Liver (tissue), 9 donors: Measurements from ENCODE around the gene MFAP3L. TPM values are rescaled to one million over a fixed set of nuclear protein-coding genes. Genes with fewer than 3 reads are reported as not detected.

Source experiments
- DNase-seq: peaks from one replicate; pipeline ENCODE4 v3.0.0-alpha.2; 2017; ENCODE audit warnings: low spot score
- H3K27ac ChIP-seq, 2 donors: one replicate each; pipeline ENCODE4 v1.7.0; 2013; ENCODE audit warnings: inconsistent platforms in 2 of 2, low read length in 2 of 2, control low read depth in 1 of 2, low read depth in 1 of 2, mild to moderate bottlenecking in 1 of 2
- H3K27me3 ChIP-seq, 4 donors: one replicate each; pipeline versions ENCODE4 v1.6.1 to v1.7.0; 2013; ENCODE audit warnings: low read length in 3 of 4, inconsistent platforms in 1 of 4, mild to moderate bottlenecking in 1 of 4, moderate library complexity in 1 of 4; ENCODE audit not compliant: control insufficient read depth in 4 of 4, insufficient read depth in 4 of 4
- H3K36me3 ChIP-seq, 4 donors: one replicate each; pipeline versions ENCODE4 v1.6.1 to v1.7.0; 2013; ENCODE audit warnings: low read length in 3 of 4, mild to moderate bottlenecking in 3 of 4, low read depth in 1 of 4, moderate library complexity in 1 of 4; ENCODE audit not compliant: control insufficient read depth in 4 of 4, insufficient read depth in 3 of 4
- H3K4me1 ChIP-seq, 4 donors: one replicate each; pipeline versions ENCODE4 v1.6.1 to v1.7.0; 2013; ENCODE audit warnings: low read length in 3 of 4, mild to moderate bottlenecking in 3 of 4, moderate library complexity in 1 of 4; ENCODE audit not compliant: control insufficient read depth in 4 of 4, insufficient read depth in 4 of 4
- H3K4me3 ChIP-seq, 3 donors: one replicate each; pipeline versions ENCODE4 v1.6.1 to v1.7.0; 2013; ENCODE audit warnings: low read length in 3 of 3, control low read depth in 1 of 3, low read depth in 1 of 3, mild to moderate bottlenecking in 1 of 3
- H3K9ac ChIP-seq, 2 donors: one replicate each; pipeline ENCODE4 v1.7.0; 2013; ENCODE audit warnings: low read length in 2 of 2, mild to moderate bottlenecking in 2 of 2, moderate library complexity in 2 of 2, control low read depth in 1 of 2, low read depth in 1 of 2
- H3K9me3 ChIP-seq, 4 donors: one replicate each; pipeline versions ENCODE4 v1.6.1 to v1.7.0; 2013; ENCODE audit warnings: low read length in 3 of 4; ENCODE audit not compliant: control insufficient read depth in 4 of 4
- EGR1 ChIP-seq, 2 donors: IDR thresholded peaks; 2 replicates each; pipeline ENCODE4 v1.6.1; 2016 to 2018; ENCODE audit warnings: antibody characterized with exemption in 2 of 2, low read depth in 2 of 2
- FOXA1 ChIP-seq: IDR thresholded peaks from 2 replicates; pipeline ENCODE4 v1.6.1; 2016; ENCODE audit warnings: antibody characterized with exemption
- FOXA2 ChIP-seq: IDR thresholded peaks from 2 replicates; pipeline ENCODE4 v1.6.1; 2016; ENCODE audit warnings: antibody characterized with exemption
- GABPA ChIP-seq, 2 donors: IDR thresholded peaks in 1 of 2; conservative IDR thresholded peaks in 1 of 2; 2 replicates each; pipeline ENCODE4 v1.6.1; 2016; ENCODE audit warnings: antibody characterized with exemption in 2 of 2, mild to moderate bottlenecking in 1 of 2, moderate library complexity in 1 of 2
- HNF4A ChIP-seq, 2 donors: conservative IDR thresholded peaks; 2 replicates each; pipeline ENCODE4 v1.6.1; 2016; ENCODE audit warnings: antibody characterized with exemption in 2 of 2, mild to moderate bottlenecking in 2 of 2
- HNF4G ChIP-seq: IDR thresholded peaks from 2 replicates; pipeline ENCODE4 v1.6.1; 2016; ENCODE audit warnings: antibody characterized with exemption
- JUND ChIP-seq, 2 donors: IDR thresholded peaks; 2 replicates each; pipeline ENCODE4 v1.6.1; 2016; ENCODE audit warnings: antibody characterized with exemption in 2 of 2
- NR2F2 ChIP-seq: IDR thresholded peaks from 2 replicates; pipeline ENCODE4 v1.6.1; 2016; ENCODE audit warnings: antibody characterized with exemption
- RAD21 ChIP-seq, 2 donors: IDR thresholded peaks; 2 replicates each; pipeline ENCODE4 v1.6.1; 2016; ENCODE audit warnings: antibody characterized with exemption in 2 of 2, mild to moderate bottlenecking in 2 of 2
- RXRA ChIP-seq, 2 donors: IDR thresholded peaks; 2 replicates each; pipeline ENCODE4 v1.6.1; 2017 to 2018; ENCODE audit warnings: antibody characterized with exemption in 2 of 2, mild to moderate bottlenecking in 1 of 2
- SP1 ChIP-seq: IDR thresholded peaks from 2 replicates; pipeline ENCODE4 v1.6.1; 2018; ENCODE audit warnings: antibody characterized with exemption, mild to moderate bottlenecking
- TAF1 ChIP-seq: conservative IDR thresholded peaks from 2 replicates; pipeline ENCODE4 v1.6.1; 2016; ENCODE audit warnings: antibody characterized with exemption, mild to moderate bottlenecking
- YY1 ChIP-seq: IDR thresholded peaks from 2 replicates; pipeline ENCODE4 v1.6.1; 2016; ENCODE audit warnings: antibody characterized with exemption, mild to moderate bottlenecking
- WGBS: extraction: QIAGEN DNeasy Blood & Tissue Kit; methylation state at CpG from one replicate; pipeline ENCODE4 v1.1.7; 2013; 5-methylcytosine and 5-hydroxymethylcytosine counted together
- polyA plus RNA-seq, 2 donors: library from polyadenylated mRNA; stranded (reverse) in 1 of 2; unstranded in 1 of 2; fragments of 200-250 nt in 1 of 2; fragments of >200 nt in 1 of 2; fragmentation: Nextera tagmentation in 1 of 2; extraction: Ambion mirVana in 1 of 2; gene quantifications; one replicate each; pipeline versions ENCODE4 v1.2.1 to v1.2.3, GENCODE V29; 2013 to 2015
- total RNA-seq, 2 donors: library from RNA; depleted of rRNA; stranded (reverse); fragments of >200 nt; gene quantifications; one replicate each; pipeline ENCODE4 v1.2.3, GENCODE V29; 2014
- TF ChIP-seq, protein P1 (sequence below): IDR thresholded peaks from 2 replicates; pipeline ENCODE4 v1.6.1; 2016; ENCODE audit warnings: antibody characterized with exemption, mild to moderate bottlenecking
- TF ChIP-seq, protein P2 (sequence below): IDR thresholded peaks from 2 replicates; pipeline ENCODE4 v1.6.1; 2016; ENCODE audit warnings: antibody characterized with exemption
- TF ChIP-seq, protein P3 (sequence below): IDR thresholded peaks from 2 replicates; pipeline ENCODE4 v1.6.1; 2016; ENCODE audit warnings: antibody characterized with exemption
- TF ChIP-seq, protein P4 (sequence below): fragments of 150-350 bp; IDR thresholded peaks from 2 replicates; pipeline ENCODE4 v1.5.1; 2017; ENCODE audit warnings: improper control_type of control experiment, low read depth, low read length; ENCODE audit not compliant: missing input control
- TF ChIP-seq, protein P5 (sequence below): IDR thresholded peaks from 2 replicates; pipeline ENCODE4 v1.6.1; 2016; ENCODE audit warnings: antibody characterized with exemption
- donor health status: healthy.
- donor health status: healthy.
- donor health status: healthy.
- donor health status: healthy.
- donor health status: healthy.

Gene MFAP3L
- total and polyA plus RNA-seq, 4 donors: 16.5 to 102 (median 18.5) TPM

DNA sequence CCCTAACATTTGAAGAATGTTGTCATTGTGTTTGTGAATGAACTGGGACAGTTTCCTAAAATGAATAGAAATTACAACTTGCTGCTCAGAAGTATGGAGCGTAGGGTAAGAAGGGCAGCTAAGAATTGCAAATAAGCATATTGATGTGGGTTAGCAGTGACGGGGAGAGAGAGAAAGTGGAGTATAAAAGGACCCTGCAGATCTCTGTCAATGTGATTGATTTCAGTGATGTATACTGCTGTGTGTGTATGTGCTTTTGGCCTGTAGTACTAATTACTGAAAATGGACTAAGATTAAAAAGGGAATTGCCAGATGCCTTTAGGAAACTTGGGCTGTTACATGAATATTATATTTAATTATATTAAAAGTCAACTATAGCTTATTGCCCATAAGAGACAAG lies 7.8 kb upstream of the MFAP3L start:
- WGBS: 95% methylated on average over 2 of the region's 2 CpGs
- no peak for TF ChIP-seq EGR1 (IDR thresholded peaks at IDR 0.05; ENCODE audit: low read depth in 2 of 2)
- no peak for DNase-seq
- no peak overlapping the region for H3K27ac ChIP-seq
- no peaks in the 10 kb centered on the region for H3K36me3 ChIP-seq
- H3K27me3 ChIP-seq: no peaks in the 10 kb centered on the region
- no peak overlapping the region for H3K9ac ChIP-seq
- H3K4me3 ChIP-seq: no peak overlapping the region
- peaks cover 0 to 10% (median 4%) of the 10 kb centered on the region in 4 donors for H3K4me1 ChIP-seq
- no peaks in the 10 kb centered on the region for H3K9me3 ChIP-seq

DNA sequence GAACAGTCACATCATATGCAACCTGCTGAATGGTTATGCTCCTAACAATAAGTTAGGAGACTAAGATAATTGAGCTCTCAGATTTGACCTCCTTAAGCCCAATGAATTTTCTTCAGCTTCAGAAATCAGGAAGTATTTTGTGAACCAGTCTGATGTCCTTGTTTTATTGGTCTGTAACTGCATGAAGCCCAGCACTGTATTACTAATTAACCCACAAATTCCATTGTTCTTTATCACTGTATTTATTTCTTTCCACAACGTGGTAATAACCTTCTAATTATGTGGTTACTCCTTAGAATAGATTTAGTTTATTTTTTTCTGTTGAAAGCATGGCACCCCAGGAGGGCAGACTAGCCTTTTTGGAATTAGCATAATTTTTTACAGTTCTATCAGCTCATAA lies 3.9 kb upstream of the MFAP3L start:
- H3K27me3 ChIP-seq: no peaks in the 10 kb centered on the region
- peaks cover 0 to 10% (median 4%) of the 10 kb centered on the region in 4 donors for H3K4me1 ChIP-seq
- H3K9me3 ChIP-seq: no peaks in the 10 kb centered on the region
- no peak overlapping the region for H3K27ac ChIP-seq
- no peak overlapping the region for H3K4me3 ChIP-seq
- TF ChIP-seq EGR1 (IDR thresholded peaks at IDR 0.05; ENCODE audit: low read depth in 2 of 2): no peak
- TF ChIP-seq, protein P1, sequence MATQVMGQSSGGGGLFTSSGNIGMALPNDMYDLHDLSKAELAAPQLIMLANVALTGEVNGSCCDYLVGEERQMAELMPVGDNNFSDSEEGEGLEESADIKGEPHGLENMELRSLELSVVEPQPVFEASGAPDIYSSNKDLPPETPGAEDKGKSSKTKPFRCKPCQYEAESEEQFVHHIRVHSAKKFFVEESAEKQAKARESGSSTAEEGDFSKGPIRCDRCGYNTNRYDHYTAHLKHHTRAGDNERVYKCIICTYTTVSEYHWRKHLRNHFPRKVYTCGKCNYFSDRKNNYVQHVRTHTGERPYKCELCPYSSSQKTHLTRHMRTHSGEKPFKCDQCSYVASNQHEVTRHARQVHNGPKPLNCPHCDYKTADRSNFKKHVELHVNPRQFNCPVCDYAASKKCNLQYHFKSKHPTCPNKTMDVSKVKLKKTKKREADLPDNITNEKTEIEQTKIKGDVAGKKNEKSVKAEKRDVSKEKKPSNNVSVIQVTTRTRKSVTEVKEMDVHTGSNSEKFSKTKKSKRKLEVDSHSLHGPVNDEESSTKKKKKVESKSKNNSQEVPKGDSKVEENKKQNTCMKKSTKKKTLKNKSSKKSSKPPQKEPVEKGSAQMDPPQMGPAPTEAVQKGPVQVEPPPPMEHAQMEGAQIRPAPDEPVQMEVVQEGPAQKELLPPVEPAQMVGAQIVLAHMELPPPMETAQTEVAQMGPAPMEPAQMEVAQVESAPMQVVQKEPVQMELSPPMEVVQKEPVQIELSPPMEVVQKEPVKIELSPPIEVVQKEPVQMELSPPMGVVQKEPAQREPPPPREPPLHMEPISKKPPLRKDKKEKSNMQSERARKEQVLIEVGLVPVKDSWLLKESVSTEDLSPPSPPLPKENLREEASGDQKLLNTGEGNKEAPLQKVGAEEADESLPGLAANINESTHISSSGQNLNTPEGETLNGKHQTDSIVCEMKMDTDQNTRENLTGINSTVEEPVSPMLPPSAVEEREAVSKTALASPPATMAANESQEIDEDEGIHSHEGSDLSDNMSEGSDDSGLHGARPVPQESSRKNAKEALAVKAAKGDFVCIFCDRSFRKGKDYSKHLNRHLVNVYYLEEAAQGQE: no peak
- TF ChIP-seq RXRA (IDR thresholded peaks at IDR 0.05): no peak
- TF ChIP-seq FOXA2: no peak
- no peak for TF ChIP-seq TAF1
- TF ChIP-seq HNF4G: no peak
- TF ChIP-seq, protein P2, sequence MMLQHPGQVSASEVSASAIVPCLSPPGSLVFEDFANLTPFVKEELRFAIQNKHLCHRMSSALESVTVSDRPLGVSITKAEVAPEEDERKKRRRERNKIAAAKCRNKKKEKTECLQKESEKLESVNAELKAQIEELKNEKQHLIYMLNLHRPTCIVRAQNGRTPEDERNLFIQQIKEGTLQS: no peak
- TF ChIP-seq, protein P3, sequence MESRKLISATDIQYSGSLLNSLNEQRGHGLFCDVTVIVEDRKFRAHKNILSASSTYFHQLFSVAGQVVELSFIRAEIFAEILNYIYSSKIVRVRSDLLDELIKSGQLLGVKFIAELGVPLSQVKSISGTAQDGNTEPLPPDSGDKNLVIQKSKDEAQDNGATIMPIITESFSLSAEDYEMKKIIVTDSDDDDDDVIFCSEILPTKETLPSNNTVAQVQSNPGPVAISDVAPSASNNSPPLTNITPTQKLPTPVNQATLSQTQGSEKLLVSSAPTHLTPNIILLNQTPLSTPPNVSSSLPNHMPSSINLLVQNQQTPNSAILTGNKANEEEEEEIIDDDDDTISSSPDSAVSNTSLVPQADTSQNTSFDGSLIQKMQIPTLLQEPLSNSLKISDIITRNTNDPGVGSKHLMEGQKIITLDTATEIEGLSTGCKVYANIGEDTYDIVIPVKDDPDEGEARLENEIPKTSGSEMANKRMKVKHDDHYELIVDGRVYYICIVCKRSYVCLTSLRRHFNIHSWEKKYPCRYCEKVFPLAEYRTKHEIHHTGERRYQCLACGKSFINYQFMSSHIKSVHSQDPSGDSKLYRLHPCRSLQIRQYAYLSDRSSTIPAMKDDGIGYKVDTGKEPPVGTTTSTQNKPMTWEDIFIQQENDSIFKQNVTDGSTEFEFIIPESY: no peak
- no peak for TF ChIP-seq YY1
- TF ChIP-seq NR2F2: no peak
- TF ChIP-seq SP1: no peak
- TF ChIP-seq, protein P4, sequence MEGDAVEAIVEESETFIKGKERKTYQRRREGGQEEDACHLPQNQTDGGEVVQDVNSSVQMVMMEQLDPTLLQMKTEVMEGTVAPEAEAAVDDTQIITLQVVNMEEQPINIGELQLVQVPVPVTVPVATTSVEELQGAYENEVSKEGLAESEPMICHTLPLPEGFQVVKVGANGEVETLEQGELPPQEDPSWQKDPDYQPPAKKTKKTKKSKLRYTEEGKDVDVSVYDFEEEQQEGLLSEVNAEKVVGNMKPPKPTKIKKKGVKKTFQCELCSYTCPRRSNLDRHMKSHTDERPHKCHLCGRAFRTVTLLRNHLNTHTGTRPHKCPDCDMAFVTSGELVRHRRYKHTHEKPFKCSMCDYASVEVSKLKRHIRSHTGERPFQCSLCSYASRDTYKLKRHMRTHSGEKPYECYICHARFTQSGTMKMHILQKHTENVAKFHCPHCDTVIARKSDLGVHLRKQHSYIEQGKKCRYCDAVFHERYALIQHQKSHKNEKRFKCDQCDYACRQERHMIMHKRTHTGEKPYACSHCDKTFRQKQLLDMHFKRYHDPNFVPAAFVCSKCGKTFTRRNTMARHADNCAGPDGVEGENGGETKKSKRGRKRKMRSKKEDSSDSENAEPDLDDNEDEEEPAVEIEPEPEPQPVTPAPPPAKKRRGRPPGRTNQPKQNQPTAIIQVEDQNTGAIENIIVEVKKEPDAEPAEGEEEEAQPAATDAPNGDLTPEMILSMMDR: no peak
- TF ChIP-seq GABPA (IDR thresholded peaks at IDR 0.05 in 1 of 2, conservative IDR thresholded peaks at IDR 0.05 in 1 of 2): no peak
- TF ChIP-seq JUND (IDR thresholded peaks at IDR 0.05): no peak
- no peak for TF ChIP-seq RAD21 (IDR thresholded peaks at IDR 0.05)
- TF ChIP-seq FOXA1: no peak
- TF ChIP-seq, protein P5, sequence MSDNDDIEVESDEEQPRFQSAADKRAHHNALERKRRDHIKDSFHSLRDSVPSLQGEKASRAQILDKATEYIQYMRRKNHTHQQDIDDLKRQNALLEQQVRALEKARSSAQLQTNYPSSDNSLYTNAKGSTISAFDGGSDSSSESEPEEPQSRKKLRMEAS: no peak
- no peak for TF ChIP-seq HNF4A (conservative IDR thresholded peaks at IDR 0.05)
- DNase-seq: no peak
- no peaks in the 10 kb centered on the region for H3K36me3 ChIP-seq
- no peak overlapping the region for H3K9ac ChIP-seq
- WGBS: 53% methylated on average over 1 of the region's 1 CpG
